Breast epithelium (tissue), 4 donors: ENCODE results near the gene FAM32A. TPM values are rescaled to one million over a fixed set of nuclear protein-coding genes. Genes with fewer than 3 reads are reported as not detected.

Experiments
- DNase-seq, 2 donors: peaks; one replicate each; pipeline ENCODE4 v3.0.0-alpha.2; 2019; ENCODE audit warnings: low spot score in 2 of 2
- H3K27ac ChIP-seq, 2 donors: fragments of 200-600 bp; sonication (generic) in 1 of 2; one replicate each; pipeline ENCODE4 v1.5.1; 2016 to 2019; ENCODE audit warnings: mild to moderate bottlenecking in 1 of 2
- H3K27me3 ChIP-seq, 2 donors: fragments of 200-600 bp; sonication (generic) in 1 of 2; one replicate each; pipeline versions ENCODE4 v1.5.1 to v1.6.0; 2017 to 2019; ENCODE audit warnings: control low read depth in 1 of 2, mild to moderate bottlenecking in 1 of 2
- H3K36me3 ChIP-seq: fragments of 200-600 bp; one replicate; pipeline ENCODE4 v1.5.1; 2019
- H3K4me1 ChIP-seq, 2 donors: fragments of 200-600 bp; sonication (generic); one replicate each; pipeline ENCODE4 v1.5.1; 2016 to 2019; ENCODE audit warnings: control low read depth in 1 of 2
- H3K4me3 ChIP-seq, 3 donors: fragments of 200-600 bp; sonication (generic); 1 replicate in 2 of 3; 2 replicates in 1 of 3; pipeline ENCODE4 v1.5.1; 2016 to 2019; ENCODE audit warnings: mild to moderate bottlenecking in 3 of 3, moderate library complexity in 2 of 3
- H3K9me3 ChIP-seq, 2 donors: fragments of 200-600 bp; sonication (generic) in 1 of 2; one replicate each; pipeline ENCODE4 v1.5.1; 2016 to 2019; ENCODE audit warnings: control low read depth in 1 of 2
- CTCF ChIP-seq, 3 donors: fragments of 450-650 bp; IDR thresholded peaks; one replicate each; pipeline ENCODE4 v1.5.1; 2016 to 2017; ENCODE audit warnings: antibody characterized with exemption in 3 of 3, mild to moderate bottlenecking in 3 of 3, moderate library complexity in 3 of 3
- POLR2A ChIP-seq: fragments of 450-650 bp; IDR thresholded peaks from one replicate; pipeline ENCODE4 v1.6.1; 2016; ENCODE audit warnings: antibody characterized with exemption, mild to moderate bottlenecking, moderate library complexity
- POLR2AphosphoS5 ChIP-seq, 3 donors: sonication (generic); formaldehyde crosslinking; IDR thresholded peaks; one replicate each; pipeline ENCODE4 v1.6.1; 2017; ENCODE audit warnings: antibody characterized with exemption in 3 of 3
- intact Hi-C: fragments of 100-400 bp; cut with DNase I; formaldehyde crosslinking; loops from one replicate; pipeline ENCODE4 v1.15.1; 2023; ENCODE audit warnings: low total_unique reads
- total RNA-seq, 3 donors: library from RNA; depleted of rRNA; stranded (reverse); fragments of >200 nt; gene quantifications; one replicate each; pipeline ENCODE4 v1.1.0, GENCODE V29; 2016

FAM32A gene
- total RNA-seq, 3 donors from 2014 or later: 80.0 to 112 (median 86.3) TPM

DNA sequence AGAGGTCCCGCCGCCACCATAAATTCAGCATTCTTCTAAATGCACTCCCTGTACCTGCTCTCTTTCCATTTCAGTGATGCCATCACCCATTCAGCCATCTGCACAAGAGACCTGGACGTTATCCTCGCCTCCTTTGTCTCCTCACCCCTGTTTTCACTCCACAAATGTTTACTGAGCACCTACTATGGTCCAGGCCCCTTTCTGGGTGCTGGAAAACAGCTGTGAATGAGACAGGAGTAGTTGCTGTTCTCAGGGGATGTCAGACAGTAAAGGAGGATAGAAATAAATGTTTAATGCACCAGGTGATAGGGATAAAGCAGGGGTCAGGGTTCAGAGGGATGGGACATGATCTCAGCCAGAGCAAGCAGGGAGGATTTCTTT is 15.8 kb downstream of the FAM32A start:
- Histone ChIP-seq H3K4me1 (peaks cover 4 to 7% of the 10 kb centered on the region in 2 donors), H3K27ac (peak overlapping the region in 1 of 2 donors; percentile 48), H3K4me3 (no peak overlapping the region), H3K36me3 (no peaks in the 10 kb centered on the region), H3K27me3 (no peaks in the 10 kb centered on the region), H3K9me3 (no peaks in the 10 kb centered on the region)
- DNase-seq: no peak
- intact Hi-C loops: no loop called here
- TF ChIP-seq CTCF (IDR thresholded peaks at IDR 0.05): no peak
- no peak for TF ChIP-seq POLR2AphosphoS5 (IDR thresholded peaks at IDR 0.05)
- TF ChIP-seq POLR2A: no peak

GRCh38 chr19:16202320-16203255 is 17.4 kb downstream of the FAM32A start:
- no peak for TF ChIP-seq POLR2A
- no peak for TF ChIP-seq CTCF (IDR thresholded peaks at IDR 0.05)
- no peak for TF ChIP-seq POLR2AphosphoS5 (IDR thresholded peaks at IDR 0.05)
- H3K4me1 ChIP-seq: peaks cover 4 to 7% of the 10 kb centered on the region in 2 donors
- H3K4me3 ChIP-seq: no peak overlapping the region
- no peaks in the 10 kb centered on the region for H3K9me3 ChIP-seq
- no peak overlapping the region for H3K27ac ChIP-seq
- intact Hi-C loops: no loop called here
- DNase-seq: no peak
- no peaks in the 10 kb centered on the region for H3K27me3 ChIP-seq
- H3K36me3 ChIP-seq: no peaks in the 10 kb centered on the region

DNA sequence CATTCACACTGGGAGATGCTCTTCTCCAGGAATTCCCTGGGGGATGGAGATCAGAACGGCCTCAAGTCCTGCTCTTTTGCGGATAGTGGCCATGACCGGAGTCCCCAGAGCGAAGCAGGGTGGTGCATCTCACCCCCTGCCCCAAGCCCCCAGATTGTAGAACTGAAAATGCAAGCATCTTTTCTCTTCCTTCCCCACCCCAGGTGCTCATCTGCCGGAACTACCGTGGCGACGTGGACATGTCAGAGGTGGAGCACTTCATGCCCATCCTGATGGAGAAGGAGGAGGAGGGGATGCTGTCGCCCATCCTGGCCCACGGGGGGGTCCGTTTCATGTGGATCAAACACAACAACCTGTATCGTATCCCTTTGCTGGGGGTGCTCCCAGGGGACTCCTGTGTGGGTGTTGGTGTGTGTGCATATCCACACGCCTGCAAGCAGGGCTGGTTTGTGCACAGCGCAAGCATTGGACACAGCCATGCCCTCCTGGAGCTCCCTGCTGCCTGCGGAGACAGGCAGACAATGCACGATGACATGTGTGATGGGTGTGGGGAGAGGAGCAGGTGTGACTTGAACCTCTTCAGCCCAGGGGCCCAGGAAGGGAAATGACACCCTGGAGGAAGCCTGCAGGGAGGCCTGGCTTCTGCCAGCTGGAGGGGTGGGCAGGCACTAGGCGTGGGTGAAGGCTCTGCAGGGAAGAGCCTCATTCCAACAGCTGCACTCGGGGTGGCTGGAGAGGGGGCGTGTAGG is 18.2 kb downstream of the FAM32A start:
- H3K9me3 ChIP-seq: no peaks in the 10 kb centered on the region
- intact Hi-C loops: no loop called here
- DNase-seq: no peak
- peaks cover 4% of the 10 kb centered on the region for H3K36me3 ChIP-seq
- no peak for TF ChIP-seq POLR2A
- TF ChIP-seq CTCF (IDR thresholded peaks at IDR 0.05): no peak
- TF ChIP-seq POLR2AphosphoS5 (IDR thresholded peaks at IDR 0.05): no peak
- no peak overlapping the region for H3K27ac ChIP-seq
- H3K4me3 ChIP-seq: no peak overlapping the region
- no peaks in the 10 kb centered on the region for H3K27me3 ChIP-seq
- H3K4me1 ChIP-seq: peaks cover 4 to 7% of the 10 kb centered on the region in 2 donors

DNA sequence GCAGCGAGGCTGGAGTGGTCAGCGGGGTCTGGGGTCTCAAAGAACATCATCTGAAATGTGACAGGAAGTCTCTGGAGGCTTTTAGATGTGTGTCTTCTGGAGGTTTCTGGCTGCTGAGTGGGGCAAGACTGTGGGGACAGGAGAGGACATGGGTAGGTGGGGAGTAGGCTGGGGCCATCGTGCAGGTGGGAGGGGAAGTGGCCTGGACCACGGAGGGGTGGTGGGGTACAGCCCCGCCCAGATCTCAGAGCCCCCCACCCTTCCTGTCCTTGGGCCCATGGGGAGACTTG is 18.7 kb downstream of the FAM32A start:
- TF ChIP-seq POLR2A: no peak
- no peak for TF ChIP-seq CTCF (IDR thresholded peaks at IDR 0.05)
- no peak for TF ChIP-seq POLR2AphosphoS5 (IDR thresholded peaks at IDR 0.05)
- Histone ChIP-seq H3K36me3 (peaks cover 9% of the 10 kb centered on the region), H3K4me1 (peaks cover 4% of the 10 kb centered on the region in 2 donors), H3K27me3 (no peaks in the 10 kb centered on the region), H3K27ac (no peak overlapping the region), H3K4me3 (no peak overlapping the region), H3K9me3 (no peaks in the 10 kb centered on the region)
- no peak for DNase-seq
- intact Hi-C loops: no loop called here
